ENCODE measurements around the gene MAST4.

The MAST4 gene

DNA sequence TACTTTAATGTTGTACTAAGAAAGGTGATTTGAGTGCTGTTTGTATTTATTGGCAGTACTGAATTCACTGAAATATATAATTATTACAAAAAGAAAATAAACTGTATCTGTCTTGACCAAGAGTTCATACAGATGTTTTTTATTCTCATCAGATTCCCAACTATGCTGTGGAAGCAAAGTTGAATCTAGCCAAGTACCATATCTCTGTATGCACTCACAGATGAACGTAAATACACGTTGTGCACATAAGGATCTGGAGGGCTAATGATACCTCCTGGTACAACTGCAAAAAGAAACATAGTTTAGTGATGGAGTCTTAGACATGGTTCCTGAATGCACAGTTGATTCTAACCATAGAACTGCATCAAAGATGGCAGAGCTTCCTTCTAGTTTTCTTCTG, 431.0 kb downstream of the MAST4 start:
- DNase-seq, result no peak

DNA sequence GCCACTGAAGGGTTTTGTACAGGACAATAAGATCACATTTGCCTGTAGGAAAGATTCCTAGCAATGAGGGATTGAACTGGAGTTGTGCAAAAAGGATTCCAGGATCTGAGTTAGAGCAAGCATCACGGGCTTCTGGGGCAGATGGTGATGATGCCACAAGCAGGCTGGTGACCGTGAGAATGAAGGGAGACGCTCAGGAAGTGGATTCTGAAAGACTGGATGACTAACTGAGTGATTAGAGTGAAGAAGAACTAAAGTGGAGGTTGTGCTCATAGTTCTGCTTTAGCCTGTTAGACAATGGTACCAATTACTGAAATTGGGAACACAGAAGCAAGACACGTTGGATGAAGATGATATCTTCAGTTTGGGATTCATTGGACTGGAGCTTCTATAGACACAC, 432.2 kb downstream of the MAST4 start:
- no peak for DNase-seq

DNA sequence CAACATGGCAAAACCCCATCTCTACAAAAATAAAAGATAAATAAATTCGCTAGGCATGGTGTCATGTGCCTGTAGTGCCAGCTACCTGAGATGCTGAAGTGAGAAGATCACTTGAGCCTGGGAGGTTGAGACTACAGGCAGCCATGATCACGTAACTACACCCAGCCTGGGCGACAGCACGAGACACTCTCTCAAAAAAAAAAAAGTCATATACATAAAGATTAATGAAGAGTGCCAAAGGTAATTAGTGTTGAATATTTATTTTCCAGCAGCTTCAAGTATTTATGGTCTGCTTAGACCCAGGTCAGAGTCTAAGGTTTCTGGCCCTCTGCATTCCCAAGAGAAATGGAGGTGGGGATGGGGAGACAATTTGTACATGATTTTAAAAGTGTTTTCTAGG, 432.7 kb downstream of the MAST4 start:
- DNase-seq, result no peak

DNA sequence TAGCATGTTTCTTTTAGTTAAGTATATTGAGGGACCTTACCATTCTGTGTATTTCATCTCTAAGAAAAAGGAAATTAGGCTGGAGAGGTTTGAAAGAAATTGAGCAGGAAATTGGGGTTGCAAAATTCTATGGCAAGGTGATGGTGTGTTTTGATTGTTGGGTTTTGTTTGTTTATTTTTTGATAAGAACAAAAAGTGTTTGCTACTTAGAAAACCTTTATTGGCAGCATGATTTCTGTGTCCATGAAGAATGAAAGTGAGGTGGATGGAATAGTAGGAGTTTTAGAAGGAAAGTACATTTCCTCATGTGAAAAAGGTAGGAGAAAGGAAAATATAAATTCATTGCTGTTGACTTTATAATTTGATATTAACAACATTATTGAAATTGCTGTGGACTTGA, 433.3 kb downstream of the MAST4 start:
- no peak for DNase-seq

DNA sequence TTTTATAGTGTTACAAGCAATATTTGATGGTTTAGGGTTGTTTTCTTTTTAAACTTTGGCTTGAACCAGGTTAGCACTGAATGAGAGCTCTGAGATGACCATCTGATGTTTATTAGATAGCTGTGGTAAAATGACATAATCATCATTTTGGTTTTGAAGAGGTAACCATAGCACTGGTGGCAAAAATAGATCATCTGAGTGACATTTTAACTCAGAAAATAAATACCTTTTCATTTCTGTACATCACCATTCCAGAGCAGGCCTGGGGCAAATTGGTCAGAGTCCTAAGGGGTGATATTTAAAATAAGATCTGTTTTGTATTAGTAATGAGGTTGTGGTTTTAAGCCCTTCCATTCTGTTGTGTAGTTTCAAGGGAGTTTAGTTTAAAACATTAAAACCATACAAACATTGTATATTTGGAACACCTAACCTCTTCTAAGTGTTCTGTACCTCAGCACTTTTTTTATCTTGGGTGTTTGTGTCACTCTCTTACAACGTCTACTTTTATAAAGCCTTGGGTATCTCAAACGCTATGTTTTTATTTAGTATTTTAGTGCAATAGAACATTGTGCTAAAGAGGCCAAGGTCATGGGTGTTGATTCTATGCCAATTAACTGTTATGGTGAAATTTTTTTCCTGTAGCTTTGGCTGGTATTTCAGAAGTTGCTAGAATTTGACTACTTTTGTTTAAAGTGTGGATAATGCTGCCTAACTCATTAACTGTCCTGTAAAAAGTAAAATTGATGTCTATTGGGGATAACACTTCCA, 434.3 kb downstream of the MAST4 start:
- DNase-seq, result no peak

DNA sequence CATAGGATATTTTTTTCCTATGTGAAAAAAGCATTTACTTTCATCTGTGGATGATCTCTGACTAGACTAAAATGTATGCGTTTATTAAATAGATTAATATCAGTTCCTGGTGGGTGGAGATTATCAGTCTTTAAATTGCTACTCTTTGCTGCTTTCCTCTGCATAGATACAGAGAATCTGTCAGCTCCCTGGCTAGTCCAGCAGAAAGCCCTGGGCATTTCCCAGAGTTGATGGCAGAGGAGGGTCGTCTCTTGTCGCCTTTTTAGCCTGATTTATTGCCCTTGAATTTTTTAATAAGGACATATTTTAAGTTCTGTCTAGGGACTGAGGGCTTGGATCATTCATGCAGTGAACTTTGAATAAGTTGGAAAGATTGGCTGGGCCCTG, 434.9 kb downstream of the MAST4 start:
- DNase-seq, result no peak

DNA sequence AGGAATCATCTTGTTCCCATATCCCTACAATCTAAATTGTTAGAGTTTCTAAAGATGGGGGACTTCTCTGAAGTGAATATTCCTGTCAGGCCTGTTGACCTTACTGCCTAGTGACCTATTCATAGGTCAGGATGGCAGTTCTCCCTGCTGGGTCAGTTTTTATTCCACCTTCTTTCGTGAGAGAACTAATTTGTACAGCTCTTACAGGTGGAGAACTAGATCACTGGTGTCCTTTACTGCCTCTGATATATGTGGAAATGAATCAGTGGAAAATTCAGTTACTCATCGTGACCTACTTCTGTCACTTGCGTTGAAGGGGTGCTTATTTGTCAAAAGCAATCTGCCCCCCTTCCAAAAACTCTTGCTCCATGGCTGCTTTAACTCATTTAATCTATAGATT, 435.5 kb downstream of the MAST4 start:
- DNase-seq, result no peak

DNA sequence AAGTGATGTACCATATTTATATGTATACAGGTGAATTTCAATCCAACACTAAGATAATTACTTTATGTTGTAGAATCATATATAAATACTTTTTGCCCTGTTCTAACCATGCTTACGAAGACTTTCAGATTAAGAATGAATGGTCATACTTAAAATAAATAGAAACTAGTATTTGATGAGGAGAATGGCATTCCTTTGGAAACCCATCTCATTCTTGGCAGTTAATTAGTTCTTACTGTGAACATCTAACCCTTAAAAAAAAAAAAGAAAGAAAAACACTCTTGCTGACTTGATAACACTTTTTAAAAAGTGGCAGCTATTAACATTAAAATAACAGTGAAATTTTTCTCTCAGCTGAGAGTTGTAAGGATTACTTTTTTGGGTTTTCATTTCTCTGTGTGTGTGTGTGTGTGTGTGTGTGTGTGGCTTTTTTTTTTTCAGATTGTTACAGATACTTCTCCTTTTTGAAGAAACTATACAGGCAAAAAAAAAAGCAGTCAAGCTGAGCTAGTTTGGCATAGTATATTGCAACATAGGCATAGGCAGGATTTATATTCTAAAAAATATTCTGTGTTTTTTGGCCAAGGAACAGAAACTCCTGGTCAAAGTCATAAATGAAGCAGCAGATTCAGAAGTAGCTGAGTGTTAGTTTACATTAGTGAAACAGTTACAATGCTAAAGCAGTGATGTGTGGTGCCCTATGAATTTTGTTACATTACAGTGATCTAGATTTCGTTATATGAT, 436.9 kb downstream of the MAST4 start:
- DNase-seq, result no peak

DNA sequence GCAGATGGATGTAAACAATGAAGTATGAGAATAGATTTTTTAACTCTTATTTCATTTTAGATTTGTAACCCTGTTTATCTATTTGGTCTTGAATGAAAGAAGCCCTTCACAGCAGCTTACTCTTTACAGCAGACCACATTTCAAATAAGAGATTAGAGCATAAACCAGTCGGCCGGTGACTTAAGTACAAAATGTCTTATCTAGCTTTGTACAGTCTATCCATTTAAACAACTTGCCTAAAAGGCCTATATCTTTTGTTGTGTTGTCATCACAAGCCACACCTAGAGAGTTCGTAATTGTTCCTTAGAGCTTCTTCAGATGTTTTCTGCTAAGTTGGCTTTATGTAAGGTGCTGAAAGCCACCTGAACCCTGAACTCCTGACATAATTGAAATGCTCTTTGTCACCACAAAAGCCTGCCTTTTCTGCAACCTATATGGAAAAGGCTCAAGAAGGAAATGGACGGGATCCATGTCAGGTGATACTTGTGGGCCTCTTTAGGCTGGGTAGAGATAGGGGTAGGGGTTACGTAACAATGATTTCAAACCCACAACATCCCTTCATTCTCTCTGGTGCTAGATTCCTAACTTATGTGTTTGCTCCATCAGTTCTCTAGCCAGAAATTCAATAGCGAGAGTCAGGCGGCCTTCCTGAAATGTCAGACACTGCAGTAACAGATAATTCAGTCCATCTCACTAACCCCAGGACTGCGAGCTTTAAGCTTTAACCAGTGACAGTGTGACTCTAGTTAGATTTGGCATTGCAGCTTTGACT, 437.9 kb downstream of the MAST4 start:
- peak in 1 of 3 experiments; percentile 82 for DNase-seq

DNA sequence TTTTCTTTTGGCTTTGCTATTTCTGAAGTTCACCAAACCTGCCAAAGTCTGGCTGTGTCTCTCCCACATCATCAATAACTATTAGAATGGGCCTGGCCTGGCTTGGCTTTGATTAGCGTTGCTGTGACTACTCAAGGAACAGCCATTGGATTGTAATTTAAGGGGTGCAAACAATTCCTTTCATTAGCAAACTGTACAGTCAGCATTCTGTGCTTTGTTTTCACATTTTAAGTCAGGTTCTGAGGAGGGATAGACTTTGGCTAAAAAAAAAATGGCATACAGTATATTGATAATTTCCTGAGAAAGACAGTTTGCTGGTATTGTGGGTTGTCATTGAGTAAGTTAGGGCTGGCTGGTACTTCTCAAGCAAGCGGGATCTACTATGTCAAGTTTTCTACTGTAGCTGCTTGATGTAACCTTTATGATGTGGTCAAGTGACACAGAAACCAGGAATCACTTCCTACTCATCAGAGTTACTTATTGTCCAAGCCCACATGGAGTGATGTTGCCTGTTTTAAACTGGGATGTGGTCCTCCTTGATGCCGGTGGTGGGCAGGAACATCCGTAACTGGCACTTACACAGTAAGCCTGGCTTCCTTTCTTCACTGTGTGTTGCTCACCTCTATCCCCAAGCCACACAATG, 439.0 kb downstream of the MAST4 start:
- DNase-seq, result no peak

DNA sequence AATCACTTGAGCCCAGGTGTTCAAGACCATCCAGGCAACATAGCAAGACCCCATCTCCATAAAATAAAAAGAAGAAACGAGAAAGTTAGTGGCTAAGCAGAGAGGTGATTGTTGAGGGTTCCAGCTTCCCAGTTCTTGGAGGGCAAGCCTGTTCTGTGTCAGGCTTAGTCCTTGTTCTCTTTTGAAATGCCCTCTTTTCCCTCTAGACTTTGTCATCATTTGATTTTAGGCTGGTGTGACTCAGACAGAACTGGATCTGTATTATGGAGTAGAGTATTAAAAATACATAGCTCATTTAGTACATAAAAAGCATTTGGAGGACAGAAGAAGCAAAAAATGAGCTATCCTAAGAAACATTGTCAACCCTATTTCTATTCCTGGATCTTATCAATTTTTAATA, 441.0 kb downstream of the MAST4 start:
- no peak for DNase-seq

DNA sequence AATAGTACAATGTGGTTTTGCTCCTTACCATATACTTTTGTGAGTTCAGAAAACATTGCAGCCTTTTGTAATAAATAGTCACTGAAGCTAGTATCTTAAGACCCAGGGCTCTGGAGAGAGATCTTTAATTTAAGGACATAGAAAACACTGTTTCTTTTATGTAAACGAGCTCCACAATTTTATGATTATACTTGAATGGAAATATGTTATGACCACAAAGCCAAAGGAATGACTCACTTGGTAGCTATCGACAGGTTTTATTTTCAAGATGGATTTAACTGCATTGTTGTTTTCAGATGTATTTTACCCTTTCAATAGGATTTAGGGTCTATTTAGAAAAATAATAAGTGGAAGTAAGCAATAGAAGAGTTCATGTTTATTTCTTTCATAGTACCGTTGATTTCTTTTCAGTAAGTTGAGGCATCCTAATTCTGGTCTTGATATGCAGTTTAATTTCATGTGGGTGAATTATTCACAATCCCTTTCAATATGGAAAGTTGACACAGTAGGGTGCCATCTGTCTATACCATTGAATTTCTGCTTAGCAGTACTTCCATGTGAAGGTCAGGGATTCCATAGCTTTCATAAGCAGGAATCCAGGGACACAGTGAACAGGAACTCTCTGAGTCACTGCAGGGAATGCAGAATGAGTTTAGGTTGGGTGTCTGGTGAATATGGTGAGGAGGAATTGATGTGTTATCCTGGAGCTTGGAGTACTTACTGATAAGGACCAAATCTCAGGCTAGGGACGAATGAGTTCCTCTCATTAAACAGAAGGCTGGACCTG, 442.8 kb downstream of the MAST4 start:
- DNase-seq, result no peak

DNA sequence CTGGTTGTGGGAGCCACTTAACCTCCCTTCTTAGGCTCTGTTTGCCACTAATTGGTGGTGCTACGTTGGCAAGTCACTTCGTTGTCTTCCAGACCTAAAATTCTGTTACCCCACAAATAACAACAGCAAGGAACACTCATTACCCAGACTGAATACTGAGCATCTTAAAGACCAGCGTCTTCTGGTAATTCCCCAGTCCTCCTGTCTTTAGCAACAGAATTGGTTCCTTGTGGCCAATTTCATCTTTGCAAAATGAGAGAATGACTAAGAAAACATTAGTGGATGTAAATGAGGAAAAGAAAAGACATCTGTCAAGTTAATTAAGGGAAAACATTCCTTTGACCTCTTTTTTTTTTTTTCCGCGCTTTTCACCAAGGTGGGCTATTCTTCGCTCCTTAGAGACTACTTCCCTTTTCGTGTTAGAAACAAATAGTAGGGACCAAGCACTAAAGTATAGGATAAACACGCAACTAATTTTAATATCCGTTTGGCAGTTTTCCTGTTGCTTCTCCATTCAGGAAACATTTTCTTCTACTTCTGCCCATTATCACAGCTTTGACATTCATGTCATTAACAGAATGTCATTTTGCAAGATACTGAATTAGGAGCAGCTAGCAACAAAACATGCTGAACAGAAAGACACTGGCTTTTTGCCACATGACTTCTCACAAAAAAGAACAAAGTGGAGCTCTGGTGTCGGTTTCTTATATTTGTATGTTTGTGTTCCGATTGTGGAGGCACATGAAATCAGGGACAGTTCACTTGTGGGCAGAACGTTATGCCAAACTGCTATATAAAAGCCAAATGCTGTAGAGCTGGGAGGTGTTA, 446.2 kb downstream of the MAST4 start:
- no peak for DNase-seq

DNA sequence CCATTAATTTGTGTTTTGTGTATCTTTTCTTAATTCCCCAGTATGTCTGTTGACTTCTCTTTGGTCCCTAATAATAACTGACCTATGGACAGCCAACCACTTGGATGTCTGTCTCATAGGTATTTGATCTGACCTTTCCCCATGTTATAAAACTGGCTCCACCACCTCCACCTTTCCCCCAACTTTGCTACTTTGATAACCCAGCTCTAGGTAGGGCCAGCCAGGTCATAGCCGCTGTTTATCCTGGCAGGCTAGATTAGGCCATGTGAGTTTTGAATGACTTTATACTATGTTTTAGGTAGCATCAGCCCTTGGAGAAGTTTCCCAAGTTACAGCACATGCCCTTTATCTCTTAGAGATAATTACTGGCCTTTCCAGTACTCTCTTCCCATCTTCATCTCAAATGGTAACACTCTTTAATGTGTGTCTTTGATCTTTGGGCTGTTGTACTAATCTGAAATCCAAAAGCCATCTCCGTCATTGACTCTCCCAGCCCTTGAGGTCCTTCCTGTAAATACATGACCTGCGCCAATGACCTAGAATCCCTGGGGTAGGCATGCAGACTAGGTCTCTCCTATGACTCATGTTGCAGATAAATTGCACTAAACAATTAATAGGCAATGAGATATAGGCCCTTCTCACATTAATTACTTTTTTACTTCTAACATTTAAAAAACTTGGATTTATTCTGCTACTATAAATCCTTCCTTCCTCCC, 447.8 kb downstream of the MAST4 start:
- DNase-seq, result no peak

DNA sequence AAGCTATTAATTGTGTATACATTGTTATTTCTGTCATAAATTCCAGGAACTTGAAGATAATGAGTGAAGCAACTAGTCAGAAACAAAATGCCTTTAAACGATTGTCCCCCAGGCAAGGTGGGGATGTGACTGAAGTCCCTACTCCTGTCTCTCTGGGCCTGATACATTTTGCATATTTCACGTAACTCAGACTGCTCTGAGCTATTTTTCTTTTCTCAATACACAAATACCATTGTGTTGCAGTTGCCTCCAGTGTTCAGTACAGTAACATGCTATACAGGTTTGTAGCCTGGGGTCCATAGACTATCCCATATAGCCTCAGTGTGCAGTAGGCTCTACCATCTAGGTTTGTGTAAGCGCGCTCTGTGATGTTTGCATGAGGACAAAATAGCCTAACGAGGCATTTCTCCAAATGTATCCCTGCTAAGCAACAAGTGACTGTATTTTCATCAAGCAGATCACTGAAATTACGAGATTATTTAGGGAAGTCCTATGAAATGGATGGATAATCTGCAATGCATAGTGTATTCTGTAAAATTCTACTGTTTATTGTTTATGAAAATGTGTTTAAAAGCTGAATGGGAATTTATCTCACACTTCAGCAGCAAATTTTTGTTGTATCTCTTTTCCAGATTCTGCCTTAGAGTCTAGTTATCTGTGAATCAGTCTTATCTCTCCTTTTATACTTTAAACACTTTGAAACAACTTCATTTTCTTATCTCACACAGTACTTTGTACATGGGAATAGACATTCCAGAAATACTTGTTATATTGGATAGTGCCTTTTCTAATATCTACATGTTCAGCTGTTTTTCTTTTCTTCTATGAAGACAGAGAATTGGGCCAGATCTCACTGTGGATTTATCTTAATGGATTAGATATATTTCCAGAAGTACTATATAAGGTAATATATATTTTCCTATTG, 449.9 kb downstream of the MAST4 start:
- DNase-seq, result no peak

DNA sequence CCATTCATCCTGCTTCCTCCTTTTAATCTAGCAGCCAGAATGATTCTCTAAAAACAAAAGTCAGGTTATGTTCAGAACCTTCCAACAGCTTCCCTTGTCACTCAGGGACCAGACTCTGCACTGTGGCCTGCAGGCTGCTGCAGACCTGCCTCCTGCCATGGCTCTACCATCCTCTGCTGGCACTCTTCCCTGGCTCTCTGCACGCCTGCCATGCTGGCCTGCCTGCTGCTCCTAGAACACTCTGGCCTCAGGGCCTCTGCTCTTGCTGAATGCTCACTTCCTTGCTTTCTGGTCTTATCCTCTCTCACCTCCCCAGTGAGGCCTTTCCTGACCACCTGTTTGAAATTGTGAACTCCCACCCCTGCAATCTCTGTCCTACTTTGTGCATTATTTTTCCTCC, 451.0 kb downstream of the MAST4 start:
- DNase-seq, result no peak

DNA sequence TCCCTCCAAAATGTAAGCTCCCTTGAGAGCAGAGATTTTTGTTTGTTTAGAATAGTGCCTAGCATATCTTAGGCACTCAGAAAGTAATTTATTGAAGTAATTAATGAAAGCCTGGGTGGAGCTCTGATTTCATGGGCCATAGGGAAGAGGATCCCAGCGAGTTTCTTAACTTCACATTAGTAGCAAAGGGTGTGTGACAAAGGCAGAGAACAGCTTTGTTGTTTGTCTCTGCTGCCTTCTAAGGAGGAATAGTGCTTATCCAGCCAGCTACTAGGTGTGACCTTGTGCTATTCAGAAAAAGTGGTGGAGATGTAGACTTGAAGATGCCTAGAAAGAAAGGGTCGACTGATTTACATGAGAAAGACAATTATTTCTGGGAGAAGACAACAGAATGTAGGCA, 451.4 kb downstream of the MAST4 start:
- no peak for DNase-seq

DNA sequence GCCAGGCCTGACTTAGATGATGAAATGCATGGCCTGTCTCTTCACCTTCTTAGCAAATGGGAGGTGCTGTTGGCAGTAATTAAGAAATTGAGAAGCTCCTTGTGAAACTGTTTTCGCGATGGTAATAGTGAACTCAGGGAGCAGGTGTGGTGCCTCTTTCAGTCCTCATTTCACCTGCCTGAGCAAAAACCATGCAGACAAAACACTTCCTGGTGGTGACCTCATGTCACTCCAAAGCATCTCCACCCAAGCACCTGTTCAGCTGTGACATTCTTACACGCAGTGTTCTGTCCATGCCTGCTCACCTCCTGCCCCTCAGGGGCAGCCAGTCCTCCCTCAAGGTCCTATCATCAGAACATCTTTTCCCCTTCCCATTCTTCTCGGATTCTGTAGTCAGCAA, 453.9 kb downstream of the MAST4 start:
- peak; percentile 5 to 40 (median 27) for DNase-seq

DNA sequence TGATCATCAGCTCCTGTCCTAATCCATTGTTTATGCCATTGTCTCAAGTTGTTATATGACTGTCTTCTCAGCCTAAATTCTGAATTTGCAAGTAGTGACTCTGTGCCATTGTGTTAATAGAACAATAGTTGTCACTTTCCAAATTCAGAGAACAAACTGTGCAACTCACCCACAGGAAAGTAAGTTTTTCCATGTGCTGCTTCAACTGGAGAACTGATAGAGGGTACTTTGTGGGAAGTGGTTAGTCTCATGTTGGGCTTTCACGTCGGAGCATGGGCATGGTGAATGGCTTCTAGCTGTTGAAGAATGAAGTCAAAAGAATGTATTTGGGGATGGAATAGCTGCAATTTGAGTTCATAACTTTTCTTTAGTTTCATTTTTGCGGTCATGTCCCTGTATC, 454.4 kb downstream of the MAST4 start:
- no peak for DNase-seq

DNA sequence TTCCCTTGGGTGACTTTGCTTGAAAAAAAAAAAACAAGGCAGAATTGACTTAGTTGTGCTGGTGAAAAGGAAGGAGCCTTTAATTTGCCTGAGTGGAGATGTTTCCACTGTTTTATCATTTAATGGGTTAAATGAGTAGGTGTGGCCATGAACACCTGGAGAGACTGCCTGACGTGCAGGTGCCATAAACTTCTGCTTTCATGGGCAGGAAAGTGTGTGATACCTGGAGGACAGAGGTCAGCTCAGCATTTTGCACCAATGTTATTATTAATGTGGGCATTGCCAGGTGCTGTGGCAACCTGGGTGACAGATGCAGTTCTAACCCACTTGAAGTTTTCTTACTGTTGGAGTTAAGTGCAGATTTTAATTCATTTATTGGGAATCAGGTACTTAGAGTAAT, 455.0 kb downstream of the MAST4 start:
- peak in 2 of 3 experiments; percentile 40 to 44 for DNase-seq
